Measurements from ENCODE around the gene HIPK4.

DNA sequence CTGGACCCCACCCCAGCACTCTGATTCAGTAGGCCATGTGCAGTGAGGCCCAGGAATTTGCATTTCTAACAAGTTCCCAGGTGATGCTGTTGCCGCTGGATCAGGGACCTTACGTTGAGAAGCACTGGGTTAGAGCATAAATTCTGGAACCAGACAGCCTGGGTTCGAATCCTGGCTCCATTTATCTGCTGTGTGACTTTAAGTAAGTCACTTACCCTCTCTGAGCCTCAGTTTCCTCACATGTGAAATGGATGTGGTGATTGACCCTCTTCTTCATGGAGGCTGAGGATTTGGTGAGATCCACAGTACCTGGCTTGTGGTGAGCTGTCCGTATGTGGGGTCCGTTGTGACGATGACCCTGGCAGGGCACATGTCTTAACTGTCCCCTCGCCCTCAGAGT lies 15.9 kb downstream of the HIPK4 start:
- TF ChIP-seq EZH2 (IDR thresholded peaks at IDR 0.05; ENCODE audit: insufficient read depth, poor library complexity, severe bottlenecking), result no peak
- no peak for TF ChIP-seq EZH2phosphoT487 (IDR thresholded peaks at IDR 0.05; ENCODE audit: insufficient read depth, low read depth)
